Measurements from ENCODE around the gene LRFN2.

LRFN2 gene

GRCh38 chr6:40587240-40588069, at the start of gene LRFN2:
Gene LRFN2 (minus strand): TSS chr6:40587364.
- DNase-seq (ENCODE audit: low spot score), result peak; percentile 76

GRCh38 chr6:40634429-40634828, 47.3 kb upstream of the LRFN2 start:
- DNase-seq (ENCODE audit: low spot score), result no peak

DNA sequence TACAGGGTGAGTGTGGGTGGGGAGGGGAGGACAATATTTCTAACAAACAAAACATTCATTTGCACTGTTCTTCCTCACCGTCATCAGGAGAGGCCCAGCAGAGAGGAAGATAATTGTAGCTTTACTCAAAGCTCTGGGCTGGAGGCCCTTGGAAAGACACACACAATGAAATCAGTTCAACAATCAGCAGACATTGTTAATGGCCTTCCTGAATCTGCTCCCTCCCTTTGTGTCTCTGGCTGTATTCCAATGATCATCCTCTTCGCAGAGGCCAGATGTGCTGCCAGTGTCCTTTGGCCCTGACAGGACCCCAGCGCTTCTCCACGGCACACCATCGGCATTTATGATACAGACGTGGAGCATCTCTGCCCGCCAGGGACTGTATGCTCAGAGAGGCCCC, 44.6 kb upstream of the LRFN2 start:
- no peak for DNase-seq (ENCODE audit: low spot score)

GRCh38 chr6:40630488-40630887, 43.3 kb upstream of the LRFN2 start:
- DNase-seq (ENCODE audit: low spot score), result no peak

GRCh38 chr6:40630051-40630450, 42.9 kb upstream of the LRFN2 start:
- no peak for DNase-seq (ENCODE audit: low spot score)

- DNase-seq (ENCODE audit: low spot score), result no peak
Observed at GRCh38 chr6:40629463-40629862, 42.3 kb upstream of the LRFN2 start.

DNA sequence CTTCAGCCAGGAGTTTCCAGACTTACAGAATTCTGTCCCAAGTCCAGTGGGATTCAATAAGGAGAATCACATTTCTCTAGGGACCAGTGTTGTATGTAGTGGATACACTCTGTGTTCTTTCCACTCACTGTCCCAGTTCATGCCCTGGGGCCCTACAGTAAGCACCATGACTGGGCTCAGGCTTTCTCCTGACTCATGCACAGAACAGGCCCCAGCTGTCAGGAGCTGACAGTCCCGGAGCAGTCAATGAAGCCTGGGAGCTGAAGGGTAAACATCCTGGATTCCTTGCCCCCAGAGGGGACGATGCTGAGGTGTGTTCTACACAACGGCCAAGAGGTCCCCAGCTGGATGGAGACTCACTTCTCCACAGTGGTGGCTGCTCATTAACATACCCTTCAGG, 40.2 kb upstream of the LRFN2 start:
- DNase-seq (ENCODE audit: low spot score), result no peak

GRCh38 chr6:40626886-40627285, 39.7 kb upstream of the LRFN2 start:
- DNase-seq (ENCODE audit: low spot score), result no peak

- no peak for DNase-seq (ENCODE audit: low spot score)
Observed at GRCh38 chr6:40623932-40624331, 36.8 kb upstream of the LRFN2 start.

- DNase-seq (ENCODE audit: low spot score), result no peak
Observed at GRCh38 chr6:40623178-40623577, 36.0 kb upstream of the LRFN2 start.

- no peak for DNase-seq (ENCODE audit: low spot score)
Observed at GRCh38 chr6:40620574-40621240, 33.5 kb upstream of the LRFN2 start.

DNA sequence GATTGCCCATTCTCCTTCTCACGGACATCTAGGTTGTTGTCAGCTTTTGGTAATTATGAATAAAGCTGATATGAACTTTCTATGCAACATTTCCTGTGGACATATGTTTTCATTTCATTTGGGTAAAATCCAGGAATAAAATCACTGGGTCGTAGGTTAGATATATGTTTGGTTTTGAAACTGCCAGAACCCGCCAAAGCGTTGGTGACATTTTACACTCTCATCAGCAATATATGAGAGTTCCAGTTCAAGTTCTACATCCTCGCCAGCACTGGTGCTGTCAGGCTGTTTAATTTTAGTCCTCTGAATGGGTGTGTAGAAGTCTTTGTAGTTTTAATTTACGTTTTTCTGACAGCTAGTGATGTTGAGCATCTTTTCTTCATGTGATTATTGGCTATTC, 27.5 kb upstream of the LRFN2 start:
- DNase-seq (ENCODE audit: low spot score), result no peak

- no peak for DNase-seq (ENCODE audit: low spot score)
Observed at GRCh38 chr6:40611912-40612311, 24.7 kb upstream of the LRFN2 start.

DNA sequence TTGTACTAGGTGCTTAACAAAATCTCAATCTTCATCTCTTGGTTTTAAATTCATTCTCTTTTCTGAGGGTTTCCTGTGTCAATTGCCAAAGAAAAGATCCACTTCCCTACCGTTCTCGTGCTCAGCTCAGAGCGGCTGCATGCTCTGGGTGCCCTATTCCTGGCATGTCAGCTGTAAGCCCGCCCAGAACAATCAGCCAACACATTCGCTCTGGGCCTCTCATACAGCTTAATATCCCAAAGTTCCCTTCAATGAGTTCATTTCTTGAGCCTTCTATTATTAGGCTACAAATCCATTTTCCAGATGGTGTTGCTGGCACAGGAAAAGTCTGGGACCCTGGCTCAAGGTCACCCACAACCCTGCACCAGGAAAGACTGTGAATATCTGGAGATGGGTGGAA, 24.3 kb upstream of the LRFN2 start:
- DNase-seq (ENCODE audit: low spot score), result no peak

DNA sequence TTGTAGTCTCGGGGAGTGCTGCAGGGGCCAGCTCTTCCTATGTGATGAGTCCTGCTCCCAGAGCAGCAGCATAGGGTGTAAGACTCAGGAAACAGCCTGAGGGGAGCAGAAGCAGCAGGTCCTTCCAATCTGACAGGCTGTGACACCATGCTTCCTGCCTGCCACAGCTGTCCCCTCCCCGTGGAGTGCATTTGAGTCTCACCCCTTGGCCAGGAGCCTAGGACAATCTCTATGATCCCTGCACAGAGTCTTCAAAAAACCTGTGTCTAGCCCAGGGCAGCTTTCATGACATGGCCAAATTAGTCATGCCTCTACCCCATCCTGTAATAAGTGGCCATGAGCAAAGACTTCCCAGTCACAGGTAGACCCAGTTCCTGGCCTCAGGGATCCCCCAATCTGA, 23.1 kb upstream of the LRFN2 start:
- no peak for DNase-seq (ENCODE audit: low spot score)

DNA sequence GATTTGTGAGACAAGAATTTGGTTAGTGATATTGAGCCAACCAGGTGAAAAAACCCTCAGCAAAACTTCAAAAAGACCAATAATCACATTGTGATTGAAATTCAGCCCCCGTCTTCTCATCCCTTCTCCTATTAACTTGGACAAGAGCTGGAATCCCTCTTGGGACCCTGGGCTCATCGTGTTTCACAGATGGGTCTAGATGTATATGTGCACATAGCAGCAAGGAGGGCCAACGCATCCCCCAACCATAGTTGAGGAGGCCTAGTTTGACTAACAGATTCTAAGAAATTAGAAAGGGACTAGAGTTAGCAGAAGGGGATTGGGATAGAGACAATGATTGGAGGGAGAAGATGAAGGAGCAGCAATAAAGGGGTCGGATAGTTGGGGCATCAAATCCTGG, 19.8 kb upstream of the LRFN2 start:
- no peak for DNase-seq (ENCODE audit: low spot score)

DNA sequence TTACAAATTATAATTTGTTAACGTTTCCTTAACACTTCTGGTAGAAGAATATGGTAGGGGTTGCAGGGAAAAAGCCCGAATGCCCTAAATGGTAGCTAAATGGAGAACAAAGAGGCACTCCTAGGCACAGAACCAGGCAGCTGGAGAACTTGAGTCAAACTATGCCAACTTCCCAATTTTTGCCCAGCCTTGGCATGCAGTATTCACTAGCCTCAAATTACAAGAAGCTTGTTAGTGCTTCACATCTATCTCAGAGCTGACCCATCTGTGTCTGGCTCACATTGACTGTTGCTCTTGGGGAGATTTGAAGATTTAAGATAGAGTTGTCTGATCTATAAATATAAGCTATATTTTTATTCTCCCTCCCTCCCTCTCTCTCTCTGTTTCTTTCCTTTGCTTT, 19.4 kb upstream of the LRFN2 start:
- no peak for DNase-seq (ENCODE audit: low spot score)

DNA sequence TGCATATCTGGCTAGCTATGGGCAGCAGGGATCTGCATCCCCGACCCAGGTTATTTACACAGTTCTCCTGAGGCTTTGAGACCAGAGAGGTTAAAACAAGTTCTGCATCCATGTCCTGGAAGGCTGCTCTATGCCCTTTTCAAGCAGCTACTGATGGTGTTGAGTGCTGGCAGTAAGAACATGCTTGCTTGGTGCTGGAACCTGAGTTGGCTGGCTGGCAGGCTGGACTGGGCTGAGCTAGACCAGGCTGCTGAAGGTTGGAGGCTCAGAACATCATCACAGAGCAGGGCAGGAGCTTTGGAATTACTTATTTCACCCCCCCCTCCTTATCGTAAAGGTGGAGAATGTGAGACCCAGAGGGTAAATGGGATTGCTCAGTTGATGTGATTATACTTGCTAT, 16.9 kb upstream of the LRFN2 start:
- no peak for DNase-seq (ENCODE audit: low spot score)

- DNase-seq (ENCODE audit: low spot score), result no peak
Observed at GRCh38 chr6:40599555-40599954, 12.4 kb upstream of the LRFN2 start.

DNA sequence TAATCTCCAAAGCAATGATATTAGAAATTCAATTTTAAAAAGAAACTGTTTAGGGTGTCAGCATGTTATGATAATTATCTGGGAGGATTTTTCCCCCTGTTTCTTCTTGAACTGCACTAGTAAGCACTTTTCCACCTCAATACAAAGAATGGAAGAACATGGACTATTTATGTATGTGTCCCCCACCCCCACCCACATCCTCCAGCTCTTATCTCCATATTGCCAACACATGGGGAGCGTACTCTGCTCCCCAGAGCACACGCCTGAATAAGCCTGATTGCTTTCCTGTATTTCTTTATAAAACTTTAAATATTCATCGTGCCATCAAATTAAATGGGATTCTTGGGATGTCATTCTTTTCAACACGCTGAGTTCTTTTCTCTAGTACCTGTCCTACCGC, 11.4 kb upstream of the LRFN2 start:
- no peak for DNase-seq (ENCODE audit: low spot score)

DNA sequence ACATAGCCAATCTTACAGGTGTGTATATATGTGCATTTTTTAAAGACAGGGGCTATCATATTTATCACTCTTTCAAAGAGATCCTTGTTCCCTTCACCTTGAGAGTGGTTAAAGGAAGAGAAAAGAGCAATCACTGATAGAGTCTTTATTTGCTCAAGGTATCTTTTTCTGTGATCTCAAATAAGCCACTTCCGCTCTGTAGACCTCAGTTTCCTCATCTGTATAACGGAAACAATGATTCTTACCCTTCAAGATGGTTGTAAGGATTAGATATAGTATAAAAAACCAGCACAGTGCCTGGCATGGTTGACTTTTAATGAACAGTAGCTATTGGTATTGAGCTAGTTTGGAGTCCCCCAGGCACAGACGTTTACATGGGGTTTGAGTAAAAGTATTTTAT, 10.1 kb upstream of the LRFN2 start:
- no peak for DNase-seq (ENCODE audit: low spot score)

DNA sequence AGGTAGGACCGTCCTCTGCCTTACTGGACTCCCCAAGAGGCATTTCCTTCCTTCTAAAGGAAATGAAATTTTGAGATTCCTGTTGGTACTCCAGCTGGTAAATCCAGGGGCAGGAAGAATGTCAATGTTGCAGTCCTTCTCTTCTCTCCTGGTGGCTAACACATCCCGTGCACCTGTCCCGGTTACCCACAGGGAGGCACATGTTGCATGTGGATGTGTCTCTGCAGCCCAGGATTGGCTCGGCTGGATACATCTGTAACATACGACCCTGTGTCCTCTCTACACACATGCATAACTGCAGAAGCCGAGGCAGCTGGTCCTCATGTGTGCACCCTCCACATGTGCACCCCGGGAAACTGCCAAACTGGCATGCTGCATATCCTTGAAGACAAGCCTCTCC, 1.3 kb upstream of the LRFN2 start:
- DNase-seq (ENCODE audit: low spot score), result no peak

- no peak for DNase-seq (ENCODE audit: low spot score)
Observed at GRCh38 chr6:40588070-40588384, 863 bp upstream of the LRFN2 start.
